ENCODE data around the gene TBC1D4. TPM values are rescaled to one million over a fixed set of nuclear protein-coding genes. Genes with fewer than 3 reads are reported as not detected.

The TBC1D4 gene
- total RNA-seq, 1 experiment from 2014 or later = 5.5 TPM

DNA sequence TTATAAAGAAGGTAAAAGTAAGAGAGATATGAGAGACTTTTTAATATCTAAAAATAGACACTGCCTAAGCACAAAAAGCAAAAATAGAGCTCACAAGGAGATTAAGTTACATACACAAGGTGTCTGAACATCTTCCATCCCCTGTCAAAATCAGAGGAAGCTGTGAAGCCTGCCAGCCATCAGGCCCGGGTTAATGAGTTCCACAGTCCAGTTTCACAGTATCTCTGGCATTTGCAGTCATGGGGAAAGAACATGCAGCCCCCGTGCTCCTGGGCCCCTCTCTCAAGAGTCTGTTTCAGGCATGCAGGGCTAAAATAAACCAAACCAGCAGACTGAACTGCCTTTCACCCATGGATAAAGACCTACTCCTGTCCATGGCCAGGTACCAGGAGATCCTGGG lies 79.2 kb downstream of the TBC1D4 start:
- Histone ChIP-seq H3K36me3 (ENCODE audit: control insufficient read depth, insufficient read depth, low read length) (no peaks in the 10 kb centered on the region; the same call in 1 of the 2 replicates), H3K9me3 (ENCODE audit: control insufficient read depth, insufficient read depth, low read depth, low read length) (no peaks in the 10 kb centered on the region), H3K4me3 (ENCODE audit: low read depth in 2 of 2, low read length in 2 of 2) (no peak overlapping the region), H3K27ac (ENCODE audit: low read length) (no peak overlapping the region), H3K4me1 (ENCODE audit: control insufficient read depth, insufficient read depth, low read length) (no peaks in the 10 kb centered on the region), H3K27me3 (ENCODE audit: control insufficient read depth, insufficient read depth, low read length) (no peaks in the 10 kb centered on the region)
- in situ Hi-C loops (cut with HindIII; ENCODE audit: low pct_unique_long_range_greater_than_20kb, low sequenced_read_pairs) (no loop called here), intact Hi-C loops (cut with micrococcal nuclease; ENCODE audit: unreplicated experiment) (no loop called here)
- no TSS peak for BruUV-seq (replicated peaks)
- ChIA-PET POLR2A (no interaction called here), CTCF (interaction anchor here (0.7 kb wide), 1 partner anchor 66 kb away, joined by 7 read pairs; no protein-coding TSS in a partner anchor)
- TF ChIP-seq SIN3A (IDR thresholded peaks at IDR 0.05; ENCODE audit: borderline replicate concordance, insufficient read depth, low read depth, low read length) (no peak), TCF7L2 (IDR thresholded peaks at IDR 0.05; ENCODE audit: low read depth, low read length) (no peak), POLR2AphosphoS5 (IDR thresholded peaks at IDR 0.05; ENCODE audit: low read depth, low read length) (no peak)
- TF ChIP-seq, protein P1, sequence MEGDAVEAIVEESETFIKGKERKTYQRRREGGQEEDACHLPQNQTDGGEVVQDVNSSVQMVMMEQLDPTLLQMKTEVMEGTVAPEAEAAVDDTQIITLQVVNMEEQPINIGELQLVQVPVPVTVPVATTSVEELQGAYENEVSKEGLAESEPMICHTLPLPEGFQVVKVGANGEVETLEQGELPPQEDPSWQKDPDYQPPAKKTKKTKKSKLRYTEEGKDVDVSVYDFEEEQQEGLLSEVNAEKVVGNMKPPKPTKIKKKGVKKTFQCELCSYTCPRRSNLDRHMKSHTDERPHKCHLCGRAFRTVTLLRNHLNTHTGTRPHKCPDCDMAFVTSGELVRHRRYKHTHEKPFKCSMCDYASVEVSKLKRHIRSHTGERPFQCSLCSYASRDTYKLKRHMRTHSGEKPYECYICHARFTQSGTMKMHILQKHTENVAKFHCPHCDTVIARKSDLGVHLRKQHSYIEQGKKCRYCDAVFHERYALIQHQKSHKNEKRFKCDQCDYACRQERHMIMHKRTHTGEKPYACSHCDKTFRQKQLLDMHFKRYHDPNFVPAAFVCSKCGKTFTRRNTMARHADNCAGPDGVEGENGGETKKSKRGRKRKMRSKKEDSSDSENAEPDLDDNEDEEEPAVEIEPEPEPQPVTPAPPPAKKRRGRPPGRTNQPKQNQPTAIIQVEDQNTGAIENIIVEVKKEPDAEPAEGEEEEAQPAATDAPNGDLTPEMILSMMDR (IDR thresholded peaks at IDR 0.05) = no peak
- TF ChIP-seq, protein P2, sequence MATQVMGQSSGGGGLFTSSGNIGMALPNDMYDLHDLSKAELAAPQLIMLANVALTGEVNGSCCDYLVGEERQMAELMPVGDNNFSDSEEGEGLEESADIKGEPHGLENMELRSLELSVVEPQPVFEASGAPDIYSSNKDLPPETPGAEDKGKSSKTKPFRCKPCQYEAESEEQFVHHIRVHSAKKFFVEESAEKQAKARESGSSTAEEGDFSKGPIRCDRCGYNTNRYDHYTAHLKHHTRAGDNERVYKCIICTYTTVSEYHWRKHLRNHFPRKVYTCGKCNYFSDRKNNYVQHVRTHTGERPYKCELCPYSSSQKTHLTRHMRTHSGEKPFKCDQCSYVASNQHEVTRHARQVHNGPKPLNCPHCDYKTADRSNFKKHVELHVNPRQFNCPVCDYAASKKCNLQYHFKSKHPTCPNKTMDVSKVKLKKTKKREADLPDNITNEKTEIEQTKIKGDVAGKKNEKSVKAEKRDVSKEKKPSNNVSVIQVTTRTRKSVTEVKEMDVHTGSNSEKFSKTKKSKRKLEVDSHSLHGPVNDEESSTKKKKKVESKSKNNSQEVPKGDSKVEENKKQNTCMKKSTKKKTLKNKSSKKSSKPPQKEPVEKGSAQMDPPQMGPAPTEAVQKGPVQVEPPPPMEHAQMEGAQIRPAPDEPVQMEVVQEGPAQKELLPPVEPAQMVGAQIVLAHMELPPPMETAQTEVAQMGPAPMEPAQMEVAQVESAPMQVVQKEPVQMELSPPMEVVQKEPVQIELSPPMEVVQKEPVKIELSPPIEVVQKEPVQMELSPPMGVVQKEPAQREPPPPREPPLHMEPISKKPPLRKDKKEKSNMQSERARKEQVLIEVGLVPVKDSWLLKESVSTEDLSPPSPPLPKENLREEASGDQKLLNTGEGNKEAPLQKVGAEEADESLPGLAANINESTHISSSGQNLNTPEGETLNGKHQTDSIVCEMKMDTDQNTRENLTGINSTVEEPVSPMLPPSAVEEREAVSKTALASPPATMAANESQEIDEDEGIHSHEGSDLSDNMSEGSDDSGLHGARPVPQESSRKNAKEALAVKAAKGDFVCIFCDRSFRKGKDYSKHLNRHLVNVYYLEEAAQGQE (IDR thresholded peaks at IDR 0.05; ENCODE audit: insufficient read depth in 1 of 2, low read depth in 2 of 2, low read length in 1 of 2) = no peak
- DNase-seq (ENCODE audit: low read depth, low spot score) (no peak), ATAC-seq (no peak)

DNA sequence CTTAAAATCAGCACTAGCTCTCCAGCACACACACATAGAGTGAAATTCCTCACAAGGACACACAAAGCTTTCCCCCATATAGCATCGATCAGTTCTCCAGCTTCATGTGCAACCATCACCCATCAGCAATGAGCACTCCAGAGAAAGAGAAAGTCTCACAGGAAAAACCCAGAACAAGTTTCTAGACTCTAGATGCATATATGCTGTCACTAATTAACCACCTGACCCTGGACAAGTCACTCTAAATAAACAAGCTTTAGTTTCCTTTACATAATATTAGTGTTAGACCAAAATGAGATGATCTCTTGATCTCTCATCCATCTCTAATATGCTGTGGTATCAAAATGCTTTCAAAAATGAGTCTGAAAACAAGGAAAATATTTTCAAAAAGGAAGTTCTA lies 81.2 kb downstream of the TBC1D4 start:
- no TSS peak for BruUV-seq (replicated peaks)
- TF ChIP-seq POLR2AphosphoS5 (IDR thresholded peaks at IDR 0.05; ENCODE audit: low read depth, low read length) (no peak), SIN3A (IDR thresholded peaks at IDR 0.05; ENCODE audit: borderline replicate concordance, insufficient read depth, low read depth, low read length) (no peak), TCF7L2 (IDR thresholded peaks at IDR 0.05; ENCODE audit: low read depth, low read length) (no peak)
- TF ChIP-seq, protein P2 (IDR thresholded peaks at IDR 0.05; ENCODE audit: insufficient read depth in 1 of 2, low read depth in 2 of 2, low read length in 1 of 2) = no peak
- TF ChIP-seq, protein P1 (IDR thresholded peaks at IDR 0.05) = no peak
- ATAC-seq = no peak
- Histone ChIP-seq H3K4me3 (ENCODE audit: low read depth in 2 of 2, low read length in 2 of 2) (no peak overlapping the region), H3K9me3 (ENCODE audit: control insufficient read depth, insufficient read depth, low read depth, low read length) (no peaks in the 10 kb centered on the region), H3K36me3 (ENCODE audit: control insufficient read depth, insufficient read depth, low read length) (no peaks in the 10 kb centered on the region; the same call in 1 of the 2 replicates), H3K27ac (ENCODE audit: low read length) (no peak overlapping the region), H3K4me1 (ENCODE audit: control insufficient read depth, insufficient read depth, low read length) (no peaks in the 10 kb centered on the region), H3K27me3 (ENCODE audit: control insufficient read depth, insufficient read depth, low read length) (no peaks in the 10 kb centered on the region)
- ChIA-PET POLR2A (no interaction called here), CTCF (no interaction called here)
- in situ Hi-C loops (cut with HindIII; ENCODE audit: low pct_unique_long_range_greater_than_20kb, low sequenced_read_pairs) = no loop called here
- intact Hi-C loops (cut with micrococcal nuclease; ENCODE audit: unreplicated experiment) = no loop called here
- no peak for DNase-seq (ENCODE audit: low read depth, low spot score)

Data from Panc1 (cell line).